HL-60 (cell line): ENCODE data around the gene CDA.

Experiments used
- DNase-seq, 2 experiments: peaks; one replicate each; pipeline ENCODE4 v3.0.0-alpha.2; 2010 to 2020; ENCODE audit warnings: low read depth in 1 of 2, low spot score in 1 of 2
- H3K27ac ChIP-seq: fragments of 250-450 bp; sonication (Bioruptor Pico); replicated peaks from 2 replicates; pipeline ENCODE4 v1.5.1; 2020; ENCODE audit warnings: mild to moderate bottlenecking, moderate library complexity
- H3K27me3 ChIP-seq: fragments of 250-450 bp; sonication (Bioruptor Pico); 2 replicates; pipeline ENCODE4 v1.5.1; 2021; ENCODE audit warnings: mild to moderate bottlenecking, moderate library complexity; ENCODE audit not compliant: insufficient read depth, poor library complexity, severe bottlenecking
- H3K4me3 ChIP-seq: replicated peaks from 2 replicates; pipeline ENCODE4 v1.5.1; 2011; ENCODE audit warnings: mild to moderate bottlenecking, control low read depth, low read length; ENCODE audit not compliant: insufficient read depth
- CTCF ChIP-seq: IDR thresholded peaks from one replicate; pipeline ENCODE4 v1.5.1; 2011; ENCODE audit warnings: low read length, control low read depth, inconsistent platforms; ENCODE audit not compliant: insufficient read depth
- GABPA ChIP-seq: IDR thresholded peaks from 2 replicates; pipeline ENCODE4 v1.6.1; 2012; ENCODE audit warnings: low read depth
- POLR2AphosphoS5 ChIP-seq: IDR thresholded peaks from 2 replicates; pipeline ENCODE4 v1.6.1; 2012; ENCODE audit warnings: low read depth
- REST ChIP-seq: IDR thresholded peaks from 2 replicates; pipeline ENCODE4 v1.6.1; 2012; ENCODE audit warnings: low read depth; ENCODE audit not compliant: insufficient replicate concordance
- SPI1 ChIP-seq: IDR thresholded peaks from 2 replicates; pipeline ENCODE4 v1.6.1; 2012; ENCODE audit warnings: low read depth, mild to moderate bottlenecking, borderline replicate concordance

The CDA gene

GRCh38 chr1:20555758-20556120 lies 33.2 kb upstream of the CDA start:
- no peak for DNase-seq
- Histone ChIP-seq H3K27ac (no peak overlapping the region), H3K4me3 (no peak overlapping the region), H3K27me3 (peaks cover 51% of the 10 kb centered on the region)
- TF ChIP-seq GABPA (no peak), SPI1 (peak; percentile 87)

GRCh38 chr1:20558191-20558590 lies 30.7 kb upstream of the CDA start:
- no peak overlapping the region for H3K27ac ChIP-seq
- TF ChIP-seq CTCF: no peak
- TF ChIP-seq GABPA: no peak
- no peak for TF ChIP-seq POLR2AphosphoS5
- TF ChIP-seq SPI1: no peak
- TF ChIP-seq REST: no peak
- no peak for DNase-seq
- peaks cover 29% of the 10 kb centered on the region for H3K27me3 ChIP-seq
- H3K4me3 ChIP-seq: no peak overlapping the region

- no peak for DNase-seq
- H3K4me3 ChIP-seq: no peak overlapping the region
- TF ChIP-seq CTCF (no peak), POLR2AphosphoS5 (no peak), GABPA (no peak), REST (no peak), SPI1 (no peak)
- no peak overlapping the region for H3K27ac ChIP-seq
- peaks cover 10% of the 10 kb centered on the region for H3K27me3 ChIP-seq
Measured at GRCh38 chr1:20560966-20561365, 27.9 kb upstream of the CDA start.

- Histone ChIP-seq H3K4me3 (no peak overlapping the region), H3K27ac (no peak overlapping the region), H3K27me3 (peaks cover 3% of the 10 kb centered on the region)
- TF ChIP-seq REST (no peak), CTCF (no peak), GABPA (no peak), POLR2AphosphoS5 (no peak)
- DNase-seq: no peak
Measured at GRCh38 chr1:20565234-20565633, 23.7 kb upstream of the CDA start.
